Measurements from ENCODE around the gene TMEM239. TPM values are rescaled to one million over a fixed set of nuclear protein-coding genes. Genes with fewer than 3 reads are reported as not detected.

TMEM239 gene
- polyA plus RNA-seq, 1 of the 3 experiments (the other 2 are of a cell fraction): 0.02 TPM

DNA sequence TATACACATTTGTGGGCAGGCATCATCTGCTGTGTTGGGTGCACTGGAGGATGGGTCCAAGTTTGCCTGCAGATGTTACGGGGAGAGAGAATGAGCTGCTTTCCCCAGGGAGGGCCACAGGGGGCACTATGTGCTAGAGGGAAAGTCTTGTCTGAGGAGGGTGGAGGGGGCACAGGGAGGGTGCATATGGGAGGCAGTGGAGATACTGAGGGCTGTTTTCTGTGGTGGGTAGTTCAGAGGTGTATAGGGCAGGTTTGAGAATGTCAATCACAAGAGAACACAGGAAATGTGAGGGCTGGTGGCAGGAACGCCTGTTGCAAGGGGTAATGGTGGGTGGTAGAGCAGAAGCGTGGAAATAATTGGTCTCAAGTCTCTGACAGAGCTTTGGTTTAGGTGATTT, 49.5 kb downstream of the TMEM239 start:
- TF ChIP-seq RCOR1 (IDR thresholded peaks at IDR 0.05; ENCODE audit: low read length) (no peak), MXI1 (IDR thresholded peaks at IDR 0.05; ENCODE audit: low read depth, low read length) (no peak), YY1 (IDR thresholded peaks at IDR 0.05; ENCODE audit: low read depth) (no peak)
- POLR2A ChIA-PET: no interaction called here
- no peaks in the 10 kb centered on the region for H4K20me1 ChIP-seq (ENCODE audit: insufficient read depth)
- H3K9me2 ChIP-seq: no peaks in the 10 kb centered on the region
- H3K4me2 ChIP-seq: no peak overlapping the region
- no peak overlapping the region for H3K27ac ChIP-seq (ENCODE audit: low read depth in 2 of 2, low read length in 1 of 2)
- peaks cover 8% of the 10 kb centered on the region for H3F3A ChIP-seq (replicated peaks; ENCODE audit: insufficient read depth)
- H3K4me3 ChIP-seq (ENCODE audit: low read depth in 2 of 2, low read length in 1 of 2): no peak overlapping the region
- WGBS (ENCODE audit: low lambda C conversion rate): 95% methylated on average over 3 of the region's 3 CpGs
- no peak overlapping the region for H3K9ac ChIP-seq
- no peak for DNase-seq
- CTCF ChIA-PET: interaction anchor here (0.5 to 1.5 kb wide), 4 partner anchors 14 to 23 kb away, joined by 3 to 6 read pairs (median 3); no protein-coding TSS in a partner anchor
- no peaks in the 10 kb centered on the region for H3K27me3 ChIP-seq (ENCODE audit: insufficient read depth)
- H3K79me2 ChIP-seq (ENCODE audit: insufficient read depth): no peaks in the 10 kb centered on the region
- no peaks in the 10 kb centered on the region for H3K9me3 ChIP-seq
- peaks cover 0 to 5% of the 10 kb centered on the region in 2 experiments; a peak in 3 of 4 replicates for H3K4me1 ChIP-seq (ENCODE audit: control insufficient read depth in 1 of 2, insufficient read depth in 2 of 2, low read depth in 1 of 2, low read length in 1 of 2)
- peaks cover 0 to 46% of the 10 kb centered on the region in 2 experiments for H3K36me3 ChIP-seq (replicated peaks in 1 of 2; ENCODE audit: control insufficient read depth in 1 of 2, insufficient read depth in 2 of 2, low read length in 1 of 2)
- no peak overlapping the region for H2AFZ ChIP-seq (ENCODE audit: low read depth)

DNA sequence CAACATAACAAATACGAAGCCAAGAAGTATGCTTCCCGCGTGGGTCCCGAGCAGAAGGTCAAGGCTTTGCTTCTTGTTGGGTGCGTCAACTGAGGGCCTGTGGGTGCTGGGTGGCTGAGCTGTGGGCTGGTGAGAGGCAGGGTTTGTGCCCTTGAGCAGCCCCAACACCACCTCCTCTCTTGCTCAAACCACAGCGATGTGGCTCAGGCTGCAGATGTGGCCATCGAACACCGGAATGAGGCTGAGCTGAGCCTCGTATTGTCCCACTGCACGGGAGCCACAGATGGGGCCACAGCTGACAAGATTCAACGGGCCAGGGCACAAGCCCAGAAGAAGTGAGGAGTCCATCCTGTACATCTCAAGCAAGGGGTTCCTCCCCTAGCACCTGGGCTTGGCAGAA, 50.1 kb downstream of the TMEM239 start:
- no peak for DNase-seq
- Histone ChIP-seq H2AFZ (ENCODE audit: low read depth) (no peak overlapping the region), H3K4me1 (ENCODE audit: control insufficient read depth in 1 of 2, insufficient read depth in 2 of 2, low read depth in 1 of 2, low read length in 1 of 2) (peaks cover 0 to 11% of the 10 kb centered on the region in 2 experiments; a peak in 3 of 4 replicates), H3K4me2 (no peak overlapping the region), H3K79me2 (ENCODE audit: insufficient read depth) (no peaks in the 10 kb centered on the region), H3F3A (replicated peaks; ENCODE audit: insufficient read depth) (peaks cover 14% of the 10 kb centered on the region), H4K20me1 (ENCODE audit: insufficient read depth) (no peaks in the 10 kb centered on the region), H3K36me3 (replicated peaks in 1 of 2; ENCODE audit: control insufficient read depth in 1 of 2, insufficient read depth in 2 of 2, low read length in 1 of 2) (peaks cover 0 to 40% of the 10 kb centered on the region in 2 experiments), H3K9ac (no peak overlapping the region), H3K9me3 (no peaks in the 10 kb centered on the region), H3K27me3 (ENCODE audit: insufficient read depth) (no peaks in the 10 kb centered on the region), H3K27ac (ENCODE audit: low read depth in 2 of 2, low read length in 1 of 2) (no peak overlapping the region), H3K9me2 (no peaks in the 10 kb centered on the region), H3K4me3 (ENCODE audit: low read depth in 2 of 2, low read length in 1 of 2) (no peak overlapping the region)
- WGBS (ENCODE audit: low lambda C conversion rate): 86% methylated on average over 7 of the region's 11 CpGs
- CTCF ChIA-PET: interaction anchor here (2.5 kb wide), 1 partner anchor 14 kb away, joined by 7 read pairs; no protein-coding TSS in a partner anchor
- TF ChIP-seq FOXM1 (IDR thresholded peaks at IDR 0.05; ENCODE audit: low read depth): no peak
- no peak for TF ChIP-seq EP300 (IDR thresholded peaks at IDR 0.05; ENCODE audit: borderline replicate concordance in 1 of 2, low read depth in 1 of 2, low read length in 1 of 2)
- TF ChIP-seq SMC3 (IDR thresholded peaks at IDR 0.05; ENCODE audit: low read depth, low read length): no peak
- no peak for TF ChIP-seq RFX5 (IDR thresholded peaks at IDR 0.05; ENCODE audit: low read length)
- TF ChIP-seq EZH2phosphoT487 (IDR thresholded peaks at IDR 0.05; ENCODE audit: borderline replicate concordance, low read depth): no peak
- POLR2A ChIA-PET: no interaction called here

DNA sequence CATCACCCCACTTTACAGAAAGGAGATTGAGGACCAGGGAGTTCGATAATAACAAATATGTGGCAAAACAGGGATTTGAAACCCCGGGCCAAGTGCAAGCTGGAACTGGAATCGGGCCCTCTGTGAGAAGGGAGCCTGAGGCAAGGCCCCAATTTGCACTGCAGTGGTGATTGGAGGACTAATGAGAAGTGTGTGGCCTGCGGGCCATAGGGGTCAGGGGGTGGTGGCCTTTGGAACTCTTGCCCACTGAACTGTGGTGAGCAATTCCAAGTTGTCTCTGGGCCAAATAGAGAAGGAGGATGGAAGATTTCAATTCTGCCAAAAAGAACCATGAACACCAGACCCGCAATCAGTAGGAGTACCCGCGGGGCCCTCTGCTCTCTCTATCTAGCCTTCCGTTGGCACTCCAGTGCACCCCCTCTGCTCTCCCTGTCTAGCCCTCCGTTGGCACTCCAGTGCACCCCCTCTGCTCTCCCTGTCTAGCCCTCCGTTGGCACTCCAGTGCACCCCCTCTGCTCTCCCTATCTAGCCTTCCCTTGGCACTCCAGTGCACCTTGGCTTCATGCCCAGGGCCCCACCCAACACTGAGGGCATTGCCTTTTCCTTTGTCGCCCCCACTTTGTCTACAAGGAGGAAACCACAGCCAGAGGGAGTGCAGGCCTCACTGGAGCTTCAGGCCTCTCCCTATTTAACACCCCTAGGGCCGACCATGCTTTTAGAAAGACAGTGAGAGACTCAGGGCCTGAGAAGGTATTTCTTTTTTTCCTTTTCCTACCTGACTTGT, 51.1 kb downstream of the TMEM239 start:
- POLR2A ChIA-PET: no interaction called here
- no peak for DNase-seq
- TF ChIP-seq NFIC (IDR thresholded peaks at IDR 0.05; ENCODE audit: borderline replicate concordance) (no peak), TAF1 (IDR thresholded peaks at IDR 0.05; ENCODE audit: borderline replicate concordance, low read depth, low read length) (no peak), MEF2A (IDR thresholded peaks at IDR 0.05; ENCODE audit: borderline replicate concordance, low read depth) (no peak), YY1 (IDR thresholded peaks at IDR 0.05; ENCODE audit: low read depth) (no peak), ELF1 (IDR thresholded peaks at IDR 0.05) (no peak), POLR2AphosphoS5 (IDR thresholded peaks at IDR 0.05; ENCODE audit: low read depth, low read length) (no peak), RXRA (IDR thresholded peaks at IDR 0.05; ENCODE audit: borderline replicate concordance, low read depth) (no peak), NRF1 (IDR thresholded peaks at IDR 0.05; ENCODE audit: low read depth, low read length) (no peak)
- TF ChIP-seq, protein P1, sequence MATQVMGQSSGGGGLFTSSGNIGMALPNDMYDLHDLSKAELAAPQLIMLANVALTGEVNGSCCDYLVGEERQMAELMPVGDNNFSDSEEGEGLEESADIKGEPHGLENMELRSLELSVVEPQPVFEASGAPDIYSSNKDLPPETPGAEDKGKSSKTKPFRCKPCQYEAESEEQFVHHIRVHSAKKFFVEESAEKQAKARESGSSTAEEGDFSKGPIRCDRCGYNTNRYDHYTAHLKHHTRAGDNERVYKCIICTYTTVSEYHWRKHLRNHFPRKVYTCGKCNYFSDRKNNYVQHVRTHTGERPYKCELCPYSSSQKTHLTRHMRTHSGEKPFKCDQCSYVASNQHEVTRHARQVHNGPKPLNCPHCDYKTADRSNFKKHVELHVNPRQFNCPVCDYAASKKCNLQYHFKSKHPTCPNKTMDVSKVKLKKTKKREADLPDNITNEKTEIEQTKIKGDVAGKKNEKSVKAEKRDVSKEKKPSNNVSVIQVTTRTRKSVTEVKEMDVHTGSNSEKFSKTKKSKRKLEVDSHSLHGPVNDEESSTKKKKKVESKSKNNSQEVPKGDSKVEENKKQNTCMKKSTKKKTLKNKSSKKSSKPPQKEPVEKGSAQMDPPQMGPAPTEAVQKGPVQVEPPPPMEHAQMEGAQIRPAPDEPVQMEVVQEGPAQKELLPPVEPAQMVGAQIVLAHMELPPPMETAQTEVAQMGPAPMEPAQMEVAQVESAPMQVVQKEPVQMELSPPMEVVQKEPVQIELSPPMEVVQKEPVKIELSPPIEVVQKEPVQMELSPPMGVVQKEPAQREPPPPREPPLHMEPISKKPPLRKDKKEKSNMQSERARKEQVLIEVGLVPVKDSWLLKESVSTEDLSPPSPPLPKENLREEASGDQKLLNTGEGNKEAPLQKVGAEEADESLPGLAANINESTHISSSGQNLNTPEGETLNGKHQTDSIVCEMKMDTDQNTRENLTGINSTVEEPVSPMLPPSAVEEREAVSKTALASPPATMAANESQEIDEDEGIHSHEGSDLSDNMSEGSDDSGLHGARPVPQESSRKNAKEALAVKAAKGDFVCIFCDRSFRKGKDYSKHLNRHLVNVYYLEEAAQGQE (IDR thresholded peaks at IDR 0.05; ENCODE audit: low read depth, low read length): no peak
- TF ChIP-seq, protein P2, sequence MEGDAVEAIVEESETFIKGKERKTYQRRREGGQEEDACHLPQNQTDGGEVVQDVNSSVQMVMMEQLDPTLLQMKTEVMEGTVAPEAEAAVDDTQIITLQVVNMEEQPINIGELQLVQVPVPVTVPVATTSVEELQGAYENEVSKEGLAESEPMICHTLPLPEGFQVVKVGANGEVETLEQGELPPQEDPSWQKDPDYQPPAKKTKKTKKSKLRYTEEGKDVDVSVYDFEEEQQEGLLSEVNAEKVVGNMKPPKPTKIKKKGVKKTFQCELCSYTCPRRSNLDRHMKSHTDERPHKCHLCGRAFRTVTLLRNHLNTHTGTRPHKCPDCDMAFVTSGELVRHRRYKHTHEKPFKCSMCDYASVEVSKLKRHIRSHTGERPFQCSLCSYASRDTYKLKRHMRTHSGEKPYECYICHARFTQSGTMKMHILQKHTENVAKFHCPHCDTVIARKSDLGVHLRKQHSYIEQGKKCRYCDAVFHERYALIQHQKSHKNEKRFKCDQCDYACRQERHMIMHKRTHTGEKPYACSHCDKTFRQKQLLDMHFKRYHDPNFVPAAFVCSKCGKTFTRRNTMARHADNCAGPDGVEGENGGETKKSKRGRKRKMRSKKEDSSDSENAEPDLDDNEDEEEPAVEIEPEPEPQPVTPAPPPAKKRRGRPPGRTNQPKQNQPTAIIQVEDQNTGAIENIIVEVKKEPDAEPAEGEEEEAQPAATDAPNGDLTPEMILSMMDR (IDR thresholded peaks at IDR 0.05): no peak

More for the DNA sequence above, 51.1 kb downstream of the TMEM239 start:
- CTCF ChIA-PET: interaction anchor here (0.9 to 2.5 kb wide), 3 partner anchors 15 to 18 kb away, joined by 3 to 7 read pairs (median 3); no protein-coding TSS in a partner anchor
- no peak overlapping the region for H3K9ac ChIP-seq
- H4K20me1 ChIP-seq (ENCODE audit: insufficient read depth): no peaks in the 10 kb centered on the region
- H3K4me2 ChIP-seq: no peak overlapping the region
- no peak overlapping the region for H2AFZ ChIP-seq (ENCODE audit: low read depth)
- WGBS (ENCODE audit: low lambda C conversion rate): 88% methylated on average over 12 of the region's 12 CpGs
- H3K27ac ChIP-seq (ENCODE audit: low read depth in 2 of 2, low read length in 1 of 2): no peak overlapping the region
- peaks cover 0 to 33% of the 10 kb centered on the region in 2 experiments for H3K36me3 ChIP-seq (replicated peaks in 1 of 2; ENCODE audit: control insufficient read depth in 1 of 2, insufficient read depth in 2 of 2, low read length in 1 of 2)
- no peaks in the 10 kb centered on the region for H3K79me2 ChIP-seq (ENCODE audit: insufficient read depth)
- no peaks in the 10 kb centered on the region for H3K9me3 ChIP-seq
- H3F3A ChIP-seq (replicated peaks; ENCODE audit: insufficient read depth): peaks cover 20% of the 10 kb centered on the region
- peaks cover 0 to 15% of the 10 kb centered on the region in 2 experiments; a peak in 3 of 4 replicates for H3K4me1 ChIP-seq (ENCODE audit: control insufficient read depth in 1 of 2, insufficient read depth in 2 of 2, low read depth in 1 of 2, low read length in 1 of 2)
- H3K4me3 ChIP-seq (ENCODE audit: low read depth in 2 of 2, low read length in 1 of 2): no peak overlapping the region
- no peaks in the 10 kb centered on the region for H3K27me3 ChIP-seq (ENCODE audit: insufficient read depth)
- H3K9me2 ChIP-seq: no peaks in the 10 kb centered on the region
